Stimulated activated CD8-positive, alpha-beta memory T cell treated with anti-CD3 and anti-CD28 coated beads, Interleukin-15, amount 100 ng/mL, for 4 hours (primary cell): ENCODE measurements around the gene RWDD2A.

Experiments used
- DNase-seq, 2 donors: peaks; one replicate each; pipeline ENCODE4 v3.0.0-alpha.2; 2020; ENCODE audit warnings: low read depth in 2 of 2

RWDD2A gene

GRCh38 chr6:83198486-83199172, 5.5 kb downstream of the RWDD2A start:
- no peak for DNase-seq

GRCh38 chr6:83199173-83199862, 6.2 kb downstream of the RWDD2A start:
- DNase-seq: no peak

GRCh38 chr6:83199863-83200225, 6.7 kb downstream of the RWDD2A start:
- no peak for DNase-seq

GRCh38 chr6:83202031-83202430, 8.9 kb downstream of the RWDD2A start:
- DNase-seq: no peak

- peak in 1 of 2 donors; percentile 20 for DNase-seq
Measured at GRCh38 chr6:83215131-83216047, 22.2 kb downstream of the RWDD2A start.

DNA sequence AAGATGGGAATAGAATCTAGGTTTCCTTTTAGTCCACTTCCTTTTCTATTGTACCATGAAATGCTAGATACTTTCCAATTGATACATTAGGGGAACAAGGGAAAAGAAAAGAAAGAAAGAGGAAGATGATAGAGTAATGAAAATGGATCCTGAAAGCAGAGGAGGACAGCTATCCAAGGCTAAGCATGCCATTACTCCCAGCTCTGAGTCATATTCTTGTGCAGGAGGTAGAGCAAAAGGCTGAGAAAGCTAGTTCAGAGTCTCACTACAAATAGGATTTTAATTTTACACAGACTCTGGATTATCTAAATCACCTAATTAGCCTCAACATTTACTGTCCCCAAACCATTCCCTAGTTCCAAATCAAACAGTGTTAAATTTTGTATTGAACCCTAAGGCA, 23.6 kb downstream of the RWDD2A start:
- DNase-seq: no peak

DNA sequence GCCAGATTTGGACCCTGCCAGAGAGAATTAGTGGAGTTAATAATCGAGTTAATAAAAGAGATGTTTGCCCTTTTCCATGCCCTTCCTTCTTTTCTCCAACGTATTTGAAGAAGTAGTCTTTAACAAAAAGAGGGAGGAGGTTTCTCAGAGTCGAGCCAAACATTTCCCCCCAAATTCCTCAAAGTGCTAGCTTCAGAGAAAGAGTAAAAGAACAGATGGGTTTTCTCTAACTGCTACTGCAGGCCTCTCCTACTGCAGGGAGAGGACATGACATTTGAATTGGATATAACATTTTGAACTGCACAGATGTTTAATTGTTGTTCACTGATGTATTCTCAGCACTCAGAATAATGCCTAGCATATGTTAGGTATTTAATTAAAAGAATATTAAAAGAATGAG, 25.5 kb downstream of the RWDD2A start:
- no peak for DNase-seq

DNA sequence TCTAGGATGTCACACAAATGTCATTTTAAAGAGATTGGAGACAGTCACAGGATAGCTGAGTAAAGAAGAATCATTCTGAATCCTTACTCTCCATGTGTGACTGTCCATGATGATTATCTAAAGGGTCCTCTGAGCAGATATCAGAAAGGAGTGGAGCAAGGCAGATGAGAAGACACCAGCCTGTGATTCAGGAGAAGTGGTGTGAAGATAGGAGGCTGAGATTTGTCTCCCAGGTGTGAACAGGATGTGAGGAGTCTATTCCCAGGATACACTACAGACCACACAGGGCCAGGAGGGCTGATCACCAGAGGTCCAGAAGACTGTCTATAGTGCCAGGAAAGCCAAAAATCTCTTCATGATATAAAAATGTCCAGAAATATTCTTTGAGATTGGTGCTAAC, 27.0 kb downstream of the RWDD2A start:
- DNase-seq: no peak

DNA sequence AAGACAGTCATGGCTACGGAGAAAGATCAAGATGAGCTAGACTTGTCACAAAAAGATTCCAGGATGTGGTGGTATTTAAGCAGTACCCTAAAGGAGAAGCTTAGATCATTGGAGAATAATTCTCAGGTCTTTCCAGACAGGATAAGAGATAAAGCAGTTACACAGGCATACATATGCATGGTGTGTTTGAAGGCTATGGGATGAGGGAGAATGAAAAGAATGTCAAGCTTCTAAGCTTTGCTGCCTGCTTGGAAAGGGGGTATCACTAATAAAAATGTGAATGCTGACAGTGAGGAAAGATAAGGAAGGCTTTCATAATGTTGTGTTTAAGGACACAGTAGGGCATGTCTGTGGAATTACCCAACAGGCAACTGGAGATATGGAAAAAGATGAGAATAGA, 28.1 kb downstream of the RWDD2A start:
- DNase-seq: no peak

GRCh38 chr6:83221889-83222479, 28.8 kb downstream of the RWDD2A start:
- DNase-seq: no peak

GRCh38 chr6:83226517-83226916, 33.4 kb downstream of the RWDD2A start:
- no peak for DNase-seq

- no peak for DNase-seq
Measured at GRCh38 chr6:83231146-83231545, 38.0 kb downstream of the RWDD2A start.

- no peak for DNase-seq
Measured at GRCh38 chr6:83247471-83247870, 54.3 kb downstream of the RWDD2A start.
